ENCODE measurements around the gene MAN2A1.

GRCh38 chr5:109857405-109858031 is 167.8 kb downstream of the MAN2A1 start:
- no peak for TF ChIP-seq CTCF (optimal IDR thresholded peaks at IDR 0.05 in 1 of 3, IDR thresholded peaks at IDR 0.05 in 1 of 3, conservative IDR thresholded peaks at IDR 0.05 in 1 of 3; ENCODE audit: extremely low read depth in 1 of 3, insufficient read depth in 2 of 3, low read length in 3 of 3)
- TF ChIP-seq EZH2 (IDR thresholded peaks at IDR 0.05; ENCODE audit: low read length), result no peak

All from keratinocyte (primary cell).